ENCODE measurements around the gene BAX.

Gene BAX

DNA sequence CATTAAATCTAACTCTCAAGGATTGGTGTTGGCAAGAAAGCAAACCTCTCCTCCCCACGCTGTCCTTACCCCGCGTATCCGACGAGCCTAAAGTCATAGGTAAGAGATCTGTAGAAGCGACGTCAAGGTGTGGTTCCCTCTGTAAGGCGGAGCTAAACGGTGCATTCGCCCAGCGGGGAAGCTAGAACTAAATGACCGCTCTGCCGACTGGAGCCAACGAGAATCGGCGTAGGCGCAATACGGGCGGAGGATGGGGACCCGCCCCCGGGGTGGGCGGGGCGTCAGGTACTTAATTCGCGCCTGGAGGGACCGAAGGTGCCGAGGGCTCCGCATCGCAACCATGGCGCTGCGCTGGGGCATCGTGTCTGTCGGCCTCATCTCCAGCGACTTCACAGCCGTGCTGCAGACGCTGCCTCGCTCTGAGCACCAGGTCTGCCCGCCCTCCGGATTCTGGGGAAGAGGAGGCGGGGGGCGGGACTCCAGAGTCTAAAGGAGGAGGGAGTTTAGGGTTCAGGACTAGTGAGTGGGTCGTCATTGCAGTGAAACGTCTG, 21.2 kb upstream of the BAX start, which contains the start of gene DHDH:
Gene DHDH, plus strand, starts transcription at position 318 of the 551 bp plus-strand sequence. Its CDS starts 23 bp downstream, at position 341.
- peak; percentile 77 to 88 (median 82) for DNase-seq

DNA sequence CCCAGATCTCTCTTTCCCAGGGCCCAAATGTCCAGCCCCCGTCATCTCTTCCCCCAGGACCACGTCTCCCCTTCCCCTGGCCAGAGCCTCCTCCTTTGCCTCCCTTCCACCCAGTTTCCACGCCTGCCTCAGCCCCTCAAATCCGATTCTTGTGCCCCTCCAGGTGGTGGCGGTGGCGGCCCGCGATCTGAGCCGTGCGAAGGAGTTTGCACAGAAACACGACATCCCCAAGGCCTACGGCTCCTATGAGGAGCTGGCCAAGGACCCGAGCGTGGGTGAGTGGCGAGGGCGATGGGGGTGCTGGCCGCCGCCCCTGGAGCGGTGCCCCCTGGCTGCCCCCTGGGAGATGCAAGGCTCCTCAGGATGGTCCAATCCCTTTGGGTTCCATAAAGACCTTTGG, 19.8 kb upstream of the BAX start:
- DNase-seq: no peak

DNA sequence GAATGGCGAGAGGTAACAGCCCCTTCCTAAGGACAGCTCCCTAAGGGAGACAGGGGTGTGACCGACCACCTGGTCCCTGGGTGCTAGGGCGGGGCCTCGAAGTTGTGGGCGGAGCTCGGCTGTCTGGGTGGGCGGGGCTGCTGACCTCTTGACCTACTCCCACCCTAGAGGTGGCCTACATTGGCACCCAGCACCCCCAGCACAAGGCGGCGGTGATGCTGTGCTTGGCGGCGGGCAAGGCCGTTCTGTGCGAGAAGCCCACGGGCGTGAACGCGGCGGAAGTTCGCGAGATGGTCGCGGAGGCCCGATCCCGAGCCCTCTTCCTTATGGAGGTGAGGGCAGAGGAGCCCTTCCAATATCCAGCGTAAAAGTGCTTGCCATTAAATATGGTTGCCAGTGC, 18.8 kb upstream of the BAX start:
- no peak for DNase-seq

DNA sequence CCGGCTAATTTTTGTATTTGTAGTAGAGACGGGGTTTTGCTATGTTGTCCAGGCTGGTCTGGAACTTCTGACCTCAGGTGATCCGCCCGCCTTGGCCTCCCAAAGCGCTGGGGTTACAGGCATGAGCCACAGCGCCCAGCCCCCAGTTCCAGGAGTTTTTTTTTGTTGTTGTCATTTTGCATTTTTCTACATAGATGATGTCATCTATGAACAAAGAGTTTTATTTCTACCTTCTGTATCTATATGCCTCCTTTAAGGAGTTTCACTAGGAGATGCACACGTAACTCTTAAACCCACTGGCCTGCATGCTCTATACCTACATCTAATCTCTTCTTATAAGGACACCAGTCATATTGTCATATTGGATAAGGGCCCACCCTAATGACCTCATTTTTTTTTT, 16.4 kb upstream of the BAX start:
- DNase-seq: no peak

DNA sequence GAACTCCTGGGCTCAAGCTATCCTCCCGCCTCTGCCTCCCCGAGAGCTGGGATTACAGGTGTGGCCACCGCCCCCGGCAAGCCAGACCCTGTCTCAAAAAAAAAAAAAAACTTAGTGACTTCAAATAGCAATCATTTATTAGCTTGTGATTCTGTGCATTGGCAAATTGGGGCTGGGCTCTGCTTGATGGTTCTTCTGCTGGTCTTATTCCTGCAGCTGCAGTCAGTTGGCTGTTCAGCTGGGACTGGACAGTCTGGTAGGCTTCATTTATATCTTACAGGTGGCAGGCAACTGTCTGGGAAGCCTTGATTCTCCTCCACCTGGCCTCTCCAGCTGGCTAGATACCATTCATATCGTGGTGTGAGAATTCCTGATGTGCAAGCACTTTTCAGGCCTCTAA, 13.8 kb upstream of the BAX start:
- DNase-seq: no peak

DNA sequence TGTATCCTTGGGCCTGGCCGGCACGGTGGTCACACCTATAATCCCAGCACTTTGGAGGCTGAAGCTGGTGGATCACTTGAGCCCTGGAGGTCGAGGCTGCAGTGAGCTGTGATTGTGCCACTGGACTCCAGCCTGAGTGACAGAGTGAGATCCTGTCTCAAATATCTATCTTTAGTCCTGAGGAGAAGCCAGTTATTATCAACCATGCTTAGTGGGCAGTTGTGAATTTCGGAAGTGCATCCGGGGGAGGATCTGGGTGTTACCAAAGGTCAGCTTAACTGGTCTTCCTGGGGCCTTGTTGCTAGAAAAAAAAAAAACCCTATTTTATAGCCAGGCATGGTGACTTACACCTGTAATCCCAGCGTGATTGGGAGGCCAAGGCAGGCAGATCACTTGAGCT, 11.6 kb upstream of the BAX start:
- DNase-seq: no peak

DNA sequence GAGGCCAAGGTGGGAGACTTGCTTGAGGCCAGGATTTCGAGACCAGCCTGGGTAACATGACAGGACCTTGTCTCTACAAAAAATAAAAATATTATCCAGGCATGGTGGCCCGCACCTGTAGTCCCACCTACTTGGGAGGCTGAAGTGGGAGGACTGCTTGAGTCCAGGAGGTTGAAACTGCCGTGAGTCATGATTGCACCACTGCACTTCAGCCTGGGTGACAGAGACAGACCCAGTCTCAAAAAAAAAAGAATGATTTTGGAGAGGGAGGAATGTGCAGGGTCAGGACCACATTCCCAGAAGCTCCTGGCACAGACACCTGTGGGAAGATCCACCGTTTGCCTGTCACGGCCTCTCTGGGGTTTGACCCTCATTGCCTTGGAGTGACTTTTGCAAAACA, 9.3 kb upstream of the BAX start:
- no peak for DNase-seq

DNA sequence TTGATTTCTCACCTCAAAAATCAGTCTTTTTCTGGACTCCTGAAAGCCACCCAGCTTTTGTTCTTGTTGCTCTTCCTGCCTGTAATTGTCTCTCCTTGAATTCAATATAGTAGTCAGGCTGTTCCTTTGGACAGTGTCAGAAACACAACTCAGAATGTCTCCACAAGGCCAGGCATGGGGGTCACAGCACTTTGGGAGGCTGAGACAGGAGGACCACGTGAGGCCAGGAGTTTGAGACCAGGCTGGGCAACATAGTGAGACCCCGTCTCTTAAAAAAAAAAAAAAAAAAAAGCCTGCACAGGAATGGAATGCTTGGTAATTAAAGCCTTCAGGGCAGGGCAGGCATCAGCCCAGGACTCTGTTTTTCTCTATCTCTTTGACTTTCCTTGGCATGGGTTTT, 8.9 kb upstream of the BAX start:
- no peak for DNase-seq

DNA sequence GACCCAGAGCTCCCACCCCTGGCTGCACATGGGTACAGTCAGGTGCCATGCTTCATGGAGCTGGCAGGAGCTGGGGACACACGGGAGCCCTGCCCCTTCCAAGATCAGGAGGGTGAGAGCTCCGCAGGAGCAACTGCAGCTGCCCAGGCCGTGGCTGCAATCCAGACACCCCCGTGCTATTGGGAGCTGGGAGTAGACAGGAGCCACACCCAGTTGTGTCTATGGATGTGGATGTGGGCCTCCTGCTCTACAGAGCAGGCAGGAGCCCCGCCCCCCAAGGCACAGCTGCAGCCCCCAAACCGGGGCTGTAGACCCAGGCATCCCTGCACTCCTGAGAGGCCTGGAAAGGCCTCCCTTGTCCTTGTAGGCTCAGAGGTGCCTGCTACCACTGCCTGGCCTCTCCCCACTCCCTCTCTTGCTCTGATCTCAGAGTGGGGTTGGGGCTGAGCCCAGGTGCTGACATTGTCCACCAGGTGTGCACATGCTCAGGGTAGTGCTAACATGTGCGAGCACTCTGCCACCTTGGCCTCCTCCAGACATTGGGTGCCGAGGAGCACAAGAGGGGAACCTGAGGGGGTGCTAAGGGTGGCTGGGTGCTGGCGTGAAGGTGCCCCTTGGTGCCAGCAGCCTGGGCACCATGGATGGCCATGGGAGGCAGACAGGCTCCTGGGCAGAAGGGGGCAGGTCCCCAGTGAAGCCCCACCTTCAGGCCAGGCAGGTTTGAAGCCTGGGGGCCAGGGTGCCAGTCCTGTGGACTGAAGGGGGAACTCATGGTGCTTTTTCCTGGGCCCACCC, 8.0 kb upstream of the BAX start:
- no peak for DNase-seq

DNA sequence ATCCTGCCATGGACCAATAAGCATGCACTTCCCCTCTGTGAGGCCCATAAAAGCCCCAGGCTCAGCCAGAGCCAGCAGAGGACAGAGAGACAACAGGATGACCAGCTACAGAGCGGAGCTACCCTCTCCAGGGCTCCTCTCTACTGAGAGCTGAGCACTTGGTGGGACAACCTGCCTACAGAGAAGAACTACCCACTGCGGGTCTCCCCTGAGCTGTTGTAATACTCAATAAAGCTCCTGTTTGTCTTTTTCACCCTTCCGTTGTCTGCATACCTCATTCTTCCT, 7.5 kb upstream of the BAX start:
- DNase-seq: no peak

DNA sequence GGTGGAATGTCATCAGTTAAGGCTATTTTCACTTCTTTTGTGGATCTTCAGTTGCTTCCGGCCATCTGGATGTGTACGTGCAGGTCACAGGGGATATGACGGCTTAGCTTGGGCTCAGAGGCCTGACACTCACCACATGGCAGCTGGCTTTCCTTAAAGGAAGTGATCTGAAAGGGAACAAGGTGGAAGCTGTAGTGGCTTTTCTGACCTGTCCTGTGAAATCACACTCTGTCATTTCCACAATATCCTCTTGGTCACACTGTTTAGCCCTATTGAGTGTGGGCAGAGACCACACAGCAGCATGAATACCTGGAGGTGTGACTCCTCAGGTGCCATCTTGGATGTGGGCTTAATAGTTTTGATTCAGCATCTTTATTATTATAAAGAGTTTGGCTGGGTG, 4.5 kb upstream of the BAX start:
- DNase-seq: no peak

DNA sequence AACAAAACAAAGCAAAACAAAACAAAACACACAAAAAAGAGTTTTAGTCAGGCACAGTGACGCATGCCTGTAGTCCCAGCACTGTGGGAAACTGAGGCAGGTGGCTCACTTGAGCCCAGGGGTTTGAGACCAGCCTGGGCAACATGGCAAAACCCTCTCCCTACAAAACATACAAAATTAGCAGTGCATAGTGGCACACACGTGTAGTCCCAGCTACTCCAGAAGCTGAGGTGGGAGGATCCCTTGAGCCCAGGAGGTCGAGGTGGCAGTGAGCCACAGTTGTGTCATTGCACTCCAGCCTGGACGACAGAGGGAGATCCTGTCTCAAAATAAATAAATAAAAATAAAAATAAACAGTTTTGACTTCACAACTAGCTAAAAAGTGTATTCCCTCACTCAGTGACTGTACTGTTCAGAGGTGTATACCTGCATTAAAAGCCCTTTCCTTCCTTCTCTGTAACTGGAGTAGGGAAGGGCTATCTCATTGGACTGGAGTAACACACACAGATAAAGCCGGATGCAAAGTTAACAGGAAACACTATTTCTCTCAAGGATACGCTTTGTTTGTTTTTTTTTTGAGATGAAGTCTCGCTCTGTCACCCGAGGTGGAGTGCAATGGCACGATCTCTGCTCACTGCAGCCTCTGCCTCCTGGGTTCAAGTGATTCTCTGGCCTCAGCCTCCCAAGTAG, 3.7 kb upstream of the BAX start:
- no peak for DNase-seq

DNA sequence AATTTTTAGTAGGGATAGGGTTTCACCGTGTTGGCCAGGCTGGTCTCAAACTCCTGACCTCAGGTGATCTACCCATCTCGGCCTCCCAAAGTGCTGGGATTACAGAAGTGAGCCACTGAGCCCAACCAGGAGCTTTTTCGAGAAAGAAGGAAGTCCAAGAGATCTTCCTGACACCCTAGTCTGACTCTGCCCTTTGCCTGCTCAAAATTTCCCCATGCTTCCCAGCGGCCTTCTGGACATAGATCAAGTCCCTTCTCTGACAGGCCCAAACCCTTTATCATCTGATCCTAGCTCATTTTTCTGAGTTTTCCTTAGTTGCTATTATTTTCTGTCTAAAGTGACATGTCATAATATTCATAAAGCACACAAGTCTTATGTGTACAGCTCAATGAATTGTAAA, 1.5 kb upstream of the BAX start:
- no peak for DNase-seq

DNA sequence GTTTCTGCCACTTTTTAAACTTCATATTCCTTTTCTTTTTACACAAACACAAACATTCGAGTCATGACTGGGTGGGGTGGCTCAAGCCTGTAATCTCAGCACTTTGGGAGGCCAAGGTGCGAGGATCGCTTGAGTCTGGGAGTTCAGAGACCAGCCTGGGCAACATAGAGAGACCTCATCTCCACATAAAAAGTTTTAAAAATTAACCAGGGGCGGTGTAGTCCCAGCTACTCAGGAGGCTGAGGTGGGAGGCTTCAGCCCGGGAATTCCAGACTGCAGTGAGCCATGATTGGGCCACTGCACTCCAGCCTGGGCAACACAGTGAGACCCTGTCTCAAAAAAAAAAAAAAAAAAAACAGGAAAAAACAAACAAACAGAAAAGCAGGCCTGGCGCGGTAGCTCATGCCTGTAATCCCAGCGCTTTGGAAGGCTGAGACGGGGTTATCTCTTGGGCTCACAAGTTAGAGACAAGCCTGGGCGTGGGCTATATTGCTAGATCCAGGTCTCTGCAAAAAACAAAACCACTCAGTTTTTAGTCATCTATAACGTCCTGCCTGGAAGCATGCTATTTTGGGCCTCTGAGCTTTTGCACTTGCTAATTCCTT, 583 bp upstream of the BAX start:
- no peak for DNase-seq

DNA sequence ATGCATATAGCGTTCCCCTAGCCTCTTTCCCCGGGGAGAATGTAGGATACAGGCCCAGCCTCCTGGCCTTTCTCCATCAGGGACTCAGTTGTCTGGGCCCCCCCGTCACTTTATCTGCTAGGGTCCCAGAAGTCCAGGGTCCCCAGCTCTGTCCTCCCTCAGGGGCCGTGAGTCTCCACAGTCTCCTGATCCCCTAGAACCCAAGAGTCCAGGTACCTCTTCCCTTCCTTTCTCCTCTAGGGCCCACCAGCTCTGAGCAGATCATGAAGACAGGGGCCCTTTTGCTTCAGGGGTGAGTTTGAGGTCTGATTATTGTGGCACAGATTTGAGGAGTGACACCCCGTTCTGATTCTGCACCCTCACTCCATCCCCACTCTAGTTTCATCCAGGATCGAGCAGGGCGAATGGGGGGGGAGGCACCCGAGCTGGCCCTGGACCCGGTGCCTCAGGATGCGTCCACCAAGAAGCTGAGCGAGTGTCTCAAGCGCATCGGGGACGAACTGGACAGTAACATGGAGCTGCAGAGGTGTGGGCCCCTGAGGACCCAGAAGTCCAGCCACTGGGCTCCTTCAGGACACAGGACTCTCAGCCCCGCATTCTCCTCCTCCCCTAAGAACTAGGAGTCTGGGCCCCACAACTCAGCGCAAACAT, 758 bp downstream of the BAX start:
- DNase-seq: no peak

DNA sequence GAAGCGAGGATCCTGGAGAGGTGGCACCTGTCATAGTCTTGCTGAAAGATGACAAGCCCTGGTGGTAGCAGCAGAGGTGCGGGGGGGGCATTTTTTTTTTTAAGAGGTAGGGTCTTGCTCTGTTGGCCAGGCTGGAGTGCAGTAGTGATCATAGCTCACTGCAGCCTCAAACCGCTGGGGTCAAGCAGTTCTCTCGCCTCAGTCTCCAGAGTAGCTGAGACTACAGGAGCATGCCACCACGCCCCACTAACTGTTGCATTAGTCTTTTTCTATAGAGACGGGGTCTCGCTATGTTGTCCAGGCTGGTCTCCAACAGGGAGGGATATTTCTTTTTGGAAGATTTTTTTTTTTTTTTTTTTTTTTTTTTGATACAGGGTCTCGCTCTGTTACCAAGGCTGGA, 3.3 kb downstream of the BAX start:
- DNase-seq: no peak

DNA sequence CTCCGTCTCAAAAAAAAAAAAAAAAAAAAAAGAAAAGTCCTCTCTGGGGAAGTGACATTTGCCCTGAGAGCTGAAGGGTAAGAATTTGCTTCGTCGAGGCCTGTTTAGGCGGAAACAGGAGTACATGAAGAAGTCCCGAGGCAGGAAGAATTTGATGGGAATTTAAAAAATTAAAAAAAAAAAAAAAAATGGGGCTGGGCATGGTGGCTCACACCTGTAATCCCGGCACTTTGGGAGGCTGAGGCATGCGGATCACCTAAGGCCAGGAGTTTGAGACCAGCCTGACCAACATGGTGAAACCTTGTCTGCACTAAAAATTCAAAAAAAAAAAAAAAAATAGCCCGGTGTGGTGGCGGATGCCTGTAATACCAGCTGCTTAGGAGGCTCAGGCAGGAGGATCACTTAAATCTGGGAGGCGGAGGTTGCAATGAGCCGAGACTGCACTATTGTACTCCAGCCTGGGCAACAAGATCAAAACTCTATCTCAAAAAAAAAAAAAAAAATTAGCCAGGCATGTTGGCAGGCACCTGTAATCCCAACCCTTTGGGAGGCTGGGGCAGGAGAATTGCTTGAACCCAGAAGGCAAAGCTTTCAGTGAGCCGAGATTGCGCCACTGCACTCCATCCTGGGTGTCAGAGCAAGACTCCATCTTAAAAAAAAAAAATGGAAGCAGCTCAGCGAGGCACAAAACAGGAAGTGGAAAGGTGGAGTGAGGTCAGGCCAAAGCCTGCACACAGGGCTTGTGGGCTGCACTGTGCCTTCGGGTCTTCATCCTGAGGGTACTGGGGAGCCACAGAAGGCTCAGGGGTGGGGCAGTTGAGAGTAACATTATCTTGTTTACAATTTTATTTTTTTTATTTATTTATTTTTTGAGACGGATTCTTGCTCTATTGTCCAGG, 4.9 kb downstream of the BAX start:
- DNase-seq: peak in 1 of 5 donors; percentile 36

DNA sequence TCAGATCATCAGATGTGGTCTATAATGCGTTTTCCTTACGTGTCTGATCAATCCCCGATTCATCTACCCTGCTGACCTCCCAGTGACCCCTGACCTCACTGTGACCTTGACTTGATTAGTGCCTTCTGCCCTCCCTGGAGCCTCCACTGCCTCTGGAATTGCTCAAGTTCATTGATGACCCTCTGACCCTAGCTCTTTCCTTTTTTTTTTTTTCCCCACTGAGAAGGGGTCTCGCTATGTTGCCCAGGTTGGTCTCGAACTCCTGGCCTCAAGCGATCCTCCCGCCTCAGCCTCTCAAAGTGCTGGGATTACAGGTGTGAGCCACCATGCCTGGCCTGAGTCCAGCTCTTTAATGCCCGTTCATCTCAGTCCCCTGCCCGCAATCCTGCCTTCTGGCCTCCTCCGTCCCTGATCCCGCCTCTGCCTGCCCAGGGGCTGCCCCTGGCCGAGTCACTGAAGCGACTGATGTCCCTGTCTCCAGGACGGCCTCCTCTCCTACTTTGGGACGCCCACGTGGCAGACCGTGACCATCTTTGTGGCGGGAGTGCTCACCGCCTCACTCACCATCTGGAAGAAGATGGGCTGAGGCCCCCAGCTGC, 6.5 kb downstream of the BAX start:
- no peak for DNase-seq

DNA sequence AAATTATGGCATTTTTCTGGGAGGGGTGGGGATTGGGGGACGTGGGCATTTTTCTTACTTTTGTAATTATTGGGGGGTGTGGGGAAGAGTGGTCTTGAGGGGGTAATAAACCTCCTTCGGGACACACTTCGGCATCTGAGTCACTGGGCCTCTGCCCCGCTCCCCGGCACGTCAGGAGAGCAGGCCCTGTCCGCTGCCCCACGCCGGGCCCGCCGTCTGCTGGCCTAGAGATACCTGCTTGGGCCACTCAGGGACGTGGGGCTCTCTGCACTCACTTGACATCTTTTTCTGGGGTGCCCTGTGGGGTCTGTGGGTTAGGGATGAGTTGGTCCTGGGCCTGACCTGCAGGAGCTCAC, 7.0 kb downstream of the BAX start:
- DNase-seq: no peak

DNA sequence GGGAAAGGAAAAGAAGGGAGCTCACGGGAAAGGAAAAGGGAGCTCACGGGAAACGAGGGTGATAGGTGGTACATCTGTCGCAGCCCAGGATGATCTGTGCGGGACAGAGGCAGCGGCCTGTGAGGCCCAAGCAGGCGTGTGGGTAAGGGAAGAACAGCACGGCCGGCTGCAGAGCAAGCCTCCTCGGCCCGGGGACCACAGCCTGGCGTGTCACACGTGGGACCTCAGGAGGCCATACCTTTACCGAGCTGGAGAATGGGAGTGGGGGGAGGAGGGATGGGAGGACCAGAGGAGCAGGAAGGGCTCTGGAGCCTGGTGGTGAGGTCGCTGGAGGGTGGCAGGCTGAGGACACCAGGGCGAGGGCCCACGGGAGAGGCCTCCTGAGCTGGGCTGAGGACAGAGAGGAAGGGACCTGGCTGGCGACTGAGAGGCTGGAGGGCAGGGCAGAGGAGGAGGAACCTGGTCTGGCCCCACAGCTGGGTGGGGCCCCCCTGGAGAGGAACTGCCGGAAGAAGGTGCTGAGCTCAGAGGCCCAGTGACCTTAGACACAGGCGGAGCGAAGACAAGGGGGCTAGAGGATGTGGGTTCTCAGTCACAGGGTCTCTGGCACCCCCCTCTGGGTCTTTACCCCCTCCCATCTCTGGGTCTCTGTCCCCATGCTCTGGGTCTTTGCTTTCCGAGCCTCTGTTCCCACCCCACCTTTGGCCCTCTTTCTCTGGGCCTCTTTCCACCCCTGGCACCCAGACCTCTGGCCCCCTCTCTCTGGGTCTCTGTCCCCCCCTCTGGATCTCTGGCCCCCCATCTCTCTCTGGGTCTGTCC, 7.6 kb downstream of the BAX start:
- DNase-seq: peak in 1 of 5 donors; percentile 82

DNA sequence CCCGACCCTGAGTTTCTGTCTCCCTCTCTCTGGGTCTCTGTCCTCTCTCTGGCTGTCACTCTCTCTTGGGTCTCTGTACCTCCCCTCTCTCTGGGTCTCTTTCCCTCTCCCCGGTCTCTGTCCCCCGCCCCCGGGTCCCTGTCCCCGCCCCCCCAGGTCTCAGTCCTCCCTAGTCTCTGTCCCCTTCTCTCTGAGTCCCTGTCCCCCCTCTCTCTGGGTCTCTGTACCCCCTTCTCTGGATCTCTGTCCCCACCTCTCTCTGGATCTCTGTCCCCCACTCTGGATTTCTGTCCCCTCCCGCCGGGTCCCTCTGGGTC, 8.1 kb downstream of the BAX start:
- DNase-seq: no peak

Measured in T-helper 1 cell (primary cell).